Measurements from ENCODE around the gene GABPB1. TPM values are rescaled to one million over a fixed set of nuclear protein-coding genes. Genes with fewer than 3 reads are reported as not detected.
A peak's percentile ranks its signal among the peaks of the same experiment; 100 is the strongest.
"Not testable (repeated sequence)": the region's sequence is repeated elsewhere in the genome, so short reads cannot be mapped to it uniquely, and the experiment has no call there.

Gene GABPB1
- total and polyA plus RNA-seq, 4 donors = 16.2 to 42.5 (median 23.1) TPM

DNA sequence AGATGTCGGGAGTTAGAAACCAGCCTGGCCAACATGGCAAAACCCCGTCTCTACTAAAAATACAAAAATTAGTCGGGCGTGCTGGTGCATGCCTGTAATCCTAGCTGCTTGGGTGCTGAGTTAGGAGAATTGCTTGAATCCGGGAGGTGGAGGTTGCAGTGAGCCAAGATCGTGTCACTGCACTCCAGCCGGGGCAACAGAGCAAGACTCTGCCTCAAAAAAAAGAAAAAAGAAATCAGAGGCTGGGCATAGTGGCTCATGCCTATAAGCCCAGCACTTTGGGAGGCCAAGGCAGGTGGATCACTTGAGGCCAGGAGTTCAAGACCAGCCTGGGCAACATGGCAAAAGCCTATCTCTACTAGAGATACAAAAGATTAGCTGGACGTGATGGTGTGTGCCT lies 14.6 kb upstream of the GABPB1 start:
- WGBS (ENCODE audit: insufficient coverage) = 100% methylated on average over 4 of the region's 8 CpGs
- not testable (repeated sequence) for H3K4me1 ChIP-seq (ENCODE audit: control insufficient read depth, insufficient read depth, low read length); H3K4me3 ChIP-seq (ENCODE audit: low read depth, low read length); H3K9me3 ChIP-seq (ENCODE audit: control insufficient read depth, insufficient read depth, low read length); H3K36me3 ChIP-seq (ENCODE audit: control insufficient read depth, insufficient read depth, low read length); H3K27me3 ChIP-seq (ENCODE audit: control insufficient read depth, insufficient read depth, low read length); DNase-seq (ENCODE audit: low read depth in 4 of 6, low spot score in 6 of 6); H3K27ac ChIP-seq (ENCODE audit: low read depth, low read length)

GRCh38 chr15:50365971-50366370 lies 11.0 kb upstream of the GABPB1 start:
- Histone ChIP-seq H3K27me3 (ENCODE audit: control insufficient read depth, insufficient read depth, low read length) (no peaks in the 10 kb centered on the region), H3K4me3 (ENCODE audit: low read depth, low read length) (no peak overlapping the region), H3K4me1 (ENCODE audit: control insufficient read depth, insufficient read depth, low read length) (no peaks in the 10 kb centered on the region), H3K9me3 (ENCODE audit: control insufficient read depth, insufficient read depth, low read length) (no peaks in the 10 kb centered on the region), H3K27ac (ENCODE audit: low read depth, low read length) (no peak overlapping the region), H3K36me3 (ENCODE audit: control insufficient read depth, insufficient read depth, low read length) (peaks cover 7% of the 10 kb centered on the region)
- DNase-seq (ENCODE audit: low read depth in 4 of 6, low spot score in 6 of 6) = no peak

- DNase-seq (ENCODE audit: low read depth in 4 of 6, low spot score in 6 of 6) = no peak
- Histone ChIP-seq H3K27ac (ENCODE audit: low read depth, low read length) (no peak overlapping the region), H3K4me1 (ENCODE audit: control insufficient read depth, insufficient read depth, low read length) (no peaks in the 10 kb centered on the region), H3K27me3 (ENCODE audit: control insufficient read depth, insufficient read depth, low read length) (no peaks in the 10 kb centered on the region), H3K36me3 (ENCODE audit: control insufficient read depth, insufficient read depth, low read length) (peaks cover 11% of the 10 kb centered on the region), H3K9me3 (ENCODE audit: control insufficient read depth, insufficient read depth, low read length) (no peaks in the 10 kb centered on the region), H3K4me3 (ENCODE audit: low read depth, low read length) (no peak overlapping the region)
- 100% methylated on average over 1 of the region's 2 CpGs for WGBS (ENCODE audit: insufficient coverage)
These were observed 10.6 kb upstream of the GABPB1 start for GRCh38 chr15:50365570-50365969.

DNA sequence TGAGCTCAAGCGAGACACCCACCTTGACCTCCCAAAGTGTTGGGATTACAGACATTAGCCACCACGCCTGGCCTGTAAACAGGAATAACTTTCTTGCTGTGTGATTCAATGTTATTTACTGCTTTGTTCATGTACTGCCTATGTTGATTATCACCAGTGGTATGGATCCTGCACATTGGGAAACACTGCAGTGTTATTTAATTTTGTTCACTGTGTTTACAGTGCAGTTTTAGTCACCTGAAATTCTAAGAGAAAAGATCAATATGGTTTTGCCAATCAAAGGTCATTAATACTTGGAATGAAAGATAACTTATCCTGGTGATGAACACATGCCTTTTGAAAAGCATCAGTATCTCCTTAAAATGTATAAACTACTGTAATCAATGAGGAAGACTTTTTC lies 8.6 kb upstream of the GABPB1 start:
- Histone ChIP-seq H3K4me3 (ENCODE audit: low read depth, low read length) (no peak overlapping the region), H3K27ac (ENCODE audit: low read depth, low read length) (no peak overlapping the region), H3K36me3 (ENCODE audit: control insufficient read depth, insufficient read depth, low read length) (peaks cover 13% of the 10 kb centered on the region), H3K27me3 (ENCODE audit: control insufficient read depth, insufficient read depth, low read length) (no peaks in the 10 kb centered on the region), H3K4me1 (ENCODE audit: control insufficient read depth, insufficient read depth, low read length) (no peaks in the 10 kb centered on the region), H3K9me3 (ENCODE audit: control insufficient read depth, insufficient read depth, low read length) (no peaks in the 10 kb centered on the region)
- no peak for DNase-seq (ENCODE audit: low read depth in 4 of 6, low spot score in 6 of 6)
- 67% methylated on average over 1 of the region's 2 CpGs for WGBS (ENCODE audit: insufficient coverage)

GRCh38 chr15:50361756-50362155 lies 6.8 kb upstream of the GABPB1 start:
- 81% methylated on average over 2 of the region's 6 CpGs for WGBS (ENCODE audit: insufficient coverage)
- H3K27ac ChIP-seq (ENCODE audit: low read depth, low read length) = no peak overlapping the region
- no peaks in the 10 kb centered on the region for H3K9me3 ChIP-seq (ENCODE audit: control insufficient read depth, insufficient read depth, low read length)
- H3K36me3 ChIP-seq (ENCODE audit: control insufficient read depth, insufficient read depth, low read length) = peaks cover 15% of the 10 kb centered on the region
- peaks cover 4% of the 10 kb centered on the region for H3K4me1 ChIP-seq (ENCODE audit: control insufficient read depth, insufficient read depth, low read length)
- DNase-seq (ENCODE audit: low read depth in 4 of 6, low spot score in 6 of 6) = no peak
- H3K4me3 ChIP-seq (ENCODE audit: low read depth, low read length) = no peak overlapping the region
- H3K27me3 ChIP-seq (ENCODE audit: control insufficient read depth, insufficient read depth, low read length) = no peaks in the 10 kb centered on the region

DNA sequence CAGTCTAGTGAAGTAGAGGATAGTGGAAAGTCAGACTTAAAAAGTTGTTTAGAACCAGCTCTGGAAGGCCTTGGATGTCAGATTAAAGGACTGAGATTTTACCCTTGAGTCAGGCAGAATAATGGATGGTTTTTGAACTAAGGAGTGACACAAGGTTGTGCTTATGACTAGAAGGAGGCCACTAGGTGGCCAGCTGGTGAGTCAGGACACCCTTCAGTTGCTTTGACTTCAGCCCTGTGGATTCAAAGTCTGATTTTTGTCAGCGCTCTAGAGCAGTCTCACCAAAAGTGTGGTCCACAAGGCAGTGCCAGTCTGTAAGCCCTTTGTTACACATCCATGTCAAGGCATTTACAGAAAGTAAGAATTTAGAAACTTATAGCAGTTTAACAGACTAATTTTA lies 3.8 kb upstream of the GABPB1 start:
- Histone ChIP-seq H3K4me3 (ENCODE audit: low read depth, low read length) (no peak overlapping the region), H3K36me3 (ENCODE audit: control insufficient read depth, insufficient read depth, low read length) (peaks cover 15% of the 10 kb centered on the region), H3K27me3 (ENCODE audit: control insufficient read depth, insufficient read depth, low read length) (no peaks in the 10 kb centered on the region), H3K4me1 (ENCODE audit: control insufficient read depth, insufficient read depth, low read length) (peaks cover 4% of the 10 kb centered on the region), H3K9me3 (ENCODE audit: control insufficient read depth, insufficient read depth, low read length) (no peaks in the 10 kb centered on the region), H3K27ac (ENCODE audit: low read depth, low read length) (no peak overlapping the region)
- DNase-seq (ENCODE audit: low read depth in 4 of 6, low spot score in 6 of 6) = no peak
- WGBS (ENCODE audit: insufficient coverage) = no CpG with 5 or more reads among the region's 1 CpG

GRCh38 chr15:50355980-50356379 lies 982 bp upstream of the GABPB1 start:
- H3K36me3 ChIP-seq (ENCODE audit: control insufficient read depth, insufficient read depth, low read length) = peaks cover 13% of the 10 kb centered on the region
- peak overlapping the region; percentile 100 for H3K27ac ChIP-seq (ENCODE audit: low read depth, low read length)
- peaks cover 15% of the 10 kb centered on the region for H3K4me1 ChIP-seq (ENCODE audit: control insufficient read depth, insufficient read depth, low read length)
- peak in 1 of 6 donors; percentile 15 for DNase-seq (ENCODE audit: low read depth in 4 of 6, low spot score in 6 of 6)
- no CpG with 5 or more reads among the region's 2 CpGs for WGBS (ENCODE audit: insufficient coverage)
- no peaks in the 10 kb centered on the region for H3K9me3 ChIP-seq (ENCODE audit: control insufficient read depth, insufficient read depth, low read length)
- peak overlapping the region; percentile 97 for H3K4me3 ChIP-seq (ENCODE audit: low read depth, low read length)
- H3K27me3 ChIP-seq (ENCODE audit: control insufficient read depth, insufficient read depth, low read length) = no peaks in the 10 kb centered on the region

DNA sequence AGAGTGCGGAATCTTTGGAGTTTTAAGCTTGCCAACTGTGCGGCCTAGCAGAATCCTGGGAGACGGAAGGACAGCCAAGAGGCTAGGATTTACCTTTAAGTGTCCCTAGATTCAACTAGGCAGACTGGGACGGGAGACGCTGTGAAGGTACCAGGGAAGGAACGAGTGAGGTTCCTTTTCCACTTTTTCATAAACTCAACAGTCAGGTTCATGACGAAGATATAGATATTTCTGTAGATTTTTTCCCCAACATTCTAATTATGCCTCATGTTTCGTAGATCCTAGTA lies 564 bp upstream of the GABPB1 start:
- no peaks in the 10 kb centered on the region for H3K9me3 ChIP-seq (ENCODE audit: control insufficient read depth, insufficient read depth, low read length)
- no peak for DNase-seq (ENCODE audit: low read depth in 4 of 6, low spot score in 6 of 6)
- H3K27ac ChIP-seq (ENCODE audit: low read depth, low read length) = peak overlapping the region; percentile 100
- WGBS (ENCODE audit: insufficient coverage) = 0% methylated on average over 5 of the region's 8 CpGs
- H3K4me3 ChIP-seq (ENCODE audit: low read depth, low read length) = peak overlapping the region; percentile 97
- H3K4me1 ChIP-seq (ENCODE audit: control insufficient read depth, insufficient read depth, low read length) = peaks cover 15% of the 10 kb centered on the region
- no peaks in the 10 kb centered on the region for H3K27me3 ChIP-seq (ENCODE audit: control insufficient read depth, insufficient read depth, low read length)
- H3K36me3 ChIP-seq (ENCODE audit: control insufficient read depth, insufficient read depth, low read length) = peaks cover 8% of the 10 kb centered on the region

- H3K36me3 ChIP-seq (ENCODE audit: control insufficient read depth, insufficient read depth, low read length) = peaks cover 6% of the 10 kb centered on the region
These were observed 792 bp downstream of the GABPB1 start for GRCh38 chr15:50353975-50354837.

DNA sequence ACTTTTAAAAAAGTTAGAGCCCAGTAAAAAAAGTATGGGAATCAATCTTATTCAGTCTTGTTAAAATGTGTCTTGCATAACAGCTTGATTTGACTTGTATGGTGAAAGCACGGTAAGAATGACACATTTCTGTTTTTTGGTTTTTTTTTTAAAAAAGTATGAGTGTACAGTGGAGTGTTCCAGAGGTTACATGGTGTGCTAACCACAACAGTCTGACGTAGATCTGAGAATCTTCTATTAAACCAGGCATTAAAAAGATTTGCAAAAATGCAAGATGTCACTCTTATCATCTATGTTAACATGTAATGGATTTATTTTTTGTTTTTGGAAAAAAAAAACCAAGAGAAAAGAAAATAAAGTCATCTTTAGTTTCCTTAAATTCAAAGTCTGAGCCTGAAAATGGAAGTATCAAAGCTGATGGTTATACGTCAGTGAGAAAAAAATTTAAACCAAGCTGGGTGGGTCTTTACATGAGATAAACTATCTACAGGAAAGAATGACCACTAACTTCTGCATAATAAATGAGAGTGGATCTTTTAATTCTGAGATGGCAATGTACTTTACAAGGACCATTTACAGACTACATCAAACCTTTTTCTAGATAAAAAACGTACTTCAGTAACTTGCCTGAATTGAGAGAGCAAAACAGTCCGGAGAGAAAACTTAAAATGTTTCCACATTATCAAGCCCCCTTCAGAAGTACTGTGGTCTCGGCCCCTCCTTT lies 1.6 kb downstream of the GABPB1 start:
- peak in 1 of 6 donors; percentile 5 for DNase-seq (ENCODE audit: low read depth in 4 of 6, low spot score in 6 of 6)
- WGBS (ENCODE audit: insufficient coverage) = 0% methylated on average over 3 of the region's 6 CpGs

More at GRCh38 chr15:50353975-50354837, 792 bp downstream of the GABPB1 start:
- under 1% methylated on average over 79 of the region's 79 CpGs for WGBS (ENCODE audit: insufficient coverage)
- Histone ChIP-seq H3K4me3 (ENCODE audit: low read depth, low read length) (peak overlapping the region; percentile 97), H3K27me3 (ENCODE audit: control insufficient read depth, insufficient read depth, low read length) (no peaks in the 10 kb centered on the region), H3K4me1 (ENCODE audit: control insufficient read depth, insufficient read depth, low read length) (peaks cover 15% of the 10 kb centered on the region), H3K9me3 (ENCODE audit: control insufficient read depth, insufficient read depth, low read length) (no peaks in the 10 kb centered on the region), H3K27ac (ENCODE audit: low read depth, low read length) (peak overlapping the region; percentile 100)
- peak in 5 of 6 donors; percentile 10 to 81 (median 57) for DNase-seq (ENCODE audit: low read depth in 4 of 6, low spot score in 6 of 6)

More for the DNA sequence above, 1.6 kb downstream of the GABPB1 start:
- Histone ChIP-seq H3K9me3 (ENCODE audit: control insufficient read depth, insufficient read depth, low read length) (no peaks in the 10 kb centered on the region), H3K4me3 (ENCODE audit: low read depth, low read length) (peak overlapping the region; percentile 97), H3K36me3 (ENCODE audit: control insufficient read depth, insufficient read depth, low read length) (peaks cover 6% of the 10 kb centered on the region), H3K4me1 (ENCODE audit: control insufficient read depth, insufficient read depth, low read length) (peaks cover 15% of the 10 kb centered on the region), H3K27me3 (ENCODE audit: control insufficient read depth, insufficient read depth, low read length) (no peaks in the 10 kb centered on the region), H3K27ac (ENCODE audit: low read depth, low read length) (peak overlapping the region; percentile 100)
